ENCODE results near the gene PDCD1LG2. TPM values are rescaled to one million over a fixed set of nuclear protein-coding genes. Genes with fewer than 3 reads are reported as not detected.

Gene PDCD1LG2
- total RNA-seq, 1 donor = 59.6 TPM

DNA sequence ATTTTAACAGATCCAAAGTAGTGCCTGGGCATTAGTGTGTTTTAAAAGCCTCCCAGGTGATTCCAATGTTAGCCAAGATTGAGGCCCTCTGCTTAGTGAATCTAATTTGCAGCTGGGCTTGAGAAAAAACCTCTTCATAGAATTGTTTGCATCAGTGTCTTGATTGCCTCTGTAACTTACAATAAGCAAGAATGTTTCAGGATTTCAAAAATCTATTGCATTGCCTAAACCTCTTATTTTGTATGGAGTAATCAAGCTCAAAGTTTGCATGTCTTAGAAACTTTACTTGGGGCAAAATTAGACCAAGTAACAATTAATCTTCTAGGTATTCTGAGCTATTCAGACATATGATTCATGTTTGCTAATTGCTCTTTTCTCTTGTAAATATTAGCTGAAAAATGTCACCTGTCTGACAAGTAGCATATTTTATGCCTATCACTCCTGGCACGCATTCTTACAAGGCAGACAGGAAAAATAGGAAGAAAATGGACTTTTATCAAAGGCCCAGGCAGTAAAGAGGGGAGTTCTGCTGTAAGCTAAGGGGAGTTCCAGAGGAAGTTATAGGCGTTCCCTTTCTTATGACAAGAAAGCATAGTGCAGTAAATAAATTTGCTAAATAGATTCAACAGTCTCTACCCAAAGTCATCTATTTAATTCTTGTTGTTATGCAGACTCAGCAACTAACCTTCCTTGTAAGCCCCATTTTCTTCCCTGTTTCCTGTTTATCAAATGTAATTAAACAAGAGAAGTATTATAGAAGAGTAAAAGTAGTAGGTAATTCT, 21.0 kb downstream of the PDCD1LG2 start:
- TF ChIP-seq, protein P1, sequence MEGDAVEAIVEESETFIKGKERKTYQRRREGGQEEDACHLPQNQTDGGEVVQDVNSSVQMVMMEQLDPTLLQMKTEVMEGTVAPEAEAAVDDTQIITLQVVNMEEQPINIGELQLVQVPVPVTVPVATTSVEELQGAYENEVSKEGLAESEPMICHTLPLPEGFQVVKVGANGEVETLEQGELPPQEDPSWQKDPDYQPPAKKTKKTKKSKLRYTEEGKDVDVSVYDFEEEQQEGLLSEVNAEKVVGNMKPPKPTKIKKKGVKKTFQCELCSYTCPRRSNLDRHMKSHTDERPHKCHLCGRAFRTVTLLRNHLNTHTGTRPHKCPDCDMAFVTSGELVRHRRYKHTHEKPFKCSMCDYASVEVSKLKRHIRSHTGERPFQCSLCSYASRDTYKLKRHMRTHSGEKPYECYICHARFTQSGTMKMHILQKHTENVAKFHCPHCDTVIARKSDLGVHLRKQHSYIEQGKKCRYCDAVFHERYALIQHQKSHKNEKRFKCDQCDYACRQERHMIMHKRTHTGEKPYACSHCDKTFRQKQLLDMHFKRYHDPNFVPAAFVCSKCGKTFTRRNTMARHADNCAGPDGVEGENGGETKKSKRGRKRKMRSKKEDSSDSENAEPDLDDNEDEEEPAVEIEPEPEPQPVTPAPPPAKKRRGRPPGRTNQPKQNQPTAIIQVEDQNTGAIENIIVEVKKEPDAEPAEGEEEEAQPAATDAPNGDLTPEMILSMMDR (IDR thresholded peaks at IDR 0.05; ENCODE audit: insufficient read depth, low read depth, low read length) = no peak
- DNase-seq (ENCODE audit: low read depth) = no peak
- no peak overlapping the region for H3K4me3 ChIP-seq (ENCODE audit: low read depth, low read length)

DNA sequence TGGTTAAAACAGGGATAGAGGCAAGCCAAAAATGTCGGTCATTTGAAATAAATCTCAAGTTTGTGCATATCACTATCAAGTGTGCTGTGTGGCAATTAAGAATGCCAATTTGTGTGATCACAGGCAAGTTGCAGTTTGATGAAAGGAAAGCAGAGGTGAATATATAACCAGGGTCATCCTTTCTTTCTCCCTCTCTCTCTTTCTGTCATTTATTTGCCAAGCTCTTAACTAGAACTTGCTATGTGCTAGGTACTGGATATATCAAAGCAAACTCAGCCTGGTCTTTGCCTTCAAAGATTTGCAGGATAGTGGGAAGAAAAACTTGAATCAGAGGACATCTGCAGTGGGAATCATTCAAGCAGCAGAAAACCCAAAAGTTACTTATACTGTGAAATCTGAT, 22.0 kb downstream of the PDCD1LG2 start:
- TF ChIP-seq, protein P1 (IDR thresholded peaks at IDR 0.05; ENCODE audit: insufficient read depth, low read depth, low read length) = no peak
- H3K4me3 ChIP-seq (ENCODE audit: low read depth, low read length) = no peak overlapping the region
- no peak for DNase-seq (ENCODE audit: low read depth)

DNA sequence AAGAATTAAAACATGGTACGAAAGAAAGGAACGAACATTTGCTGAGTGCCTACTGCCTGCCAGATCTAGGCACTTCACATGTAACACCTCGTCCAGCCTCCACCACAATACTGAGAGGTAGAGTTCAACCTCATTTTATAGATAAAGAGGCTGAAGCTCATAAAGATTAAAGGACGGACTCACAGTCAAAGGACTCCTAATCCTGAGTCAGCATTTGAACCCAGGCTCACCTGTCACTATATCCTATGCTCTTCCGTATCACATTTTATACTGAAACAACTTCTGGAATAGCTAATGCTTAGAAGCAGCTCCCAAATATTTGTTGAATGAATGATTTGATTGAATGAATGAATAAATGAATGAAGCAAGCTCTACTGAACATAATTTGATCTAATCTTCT, 22.5 kb downstream of the PDCD1LG2 start:
- TF ChIP-seq, protein P1 (IDR thresholded peaks at IDR 0.05; ENCODE audit: insufficient read depth, low read depth, low read length) = no peak
- DNase-seq (ENCODE audit: low read depth) = no peak
- H3K4me3 ChIP-seq (ENCODE audit: low read depth, low read length) = no peak overlapping the region

DNA sequence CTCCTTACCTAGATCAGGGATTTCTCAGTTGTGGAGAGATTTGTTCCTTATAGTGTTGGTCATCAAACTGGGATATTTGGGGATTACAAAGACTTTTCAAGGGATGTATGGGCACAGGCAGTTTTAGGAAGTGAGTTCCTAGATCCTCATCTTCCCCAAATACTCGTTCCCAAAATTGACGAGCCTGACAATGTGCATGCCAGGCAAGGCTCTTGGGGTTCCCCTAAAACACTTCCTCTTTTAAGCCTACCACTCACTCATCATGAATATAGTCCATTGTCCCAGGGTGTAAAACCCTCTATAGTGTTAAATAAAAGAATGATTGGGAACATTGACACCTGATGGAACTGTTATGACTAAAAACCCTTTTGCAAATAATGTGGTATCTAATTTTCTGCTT, 26.4 kb downstream of the PDCD1LG2 start:
- DNase-seq (ENCODE audit: low read depth) = no peak
- no peak overlapping the region for H3K4me3 ChIP-seq (ENCODE audit: low read depth, low read length)
- TF ChIP-seq, protein P1 (IDR thresholded peaks at IDR 0.05; ENCODE audit: insufficient read depth, low read depth, low read length) = no peak

DNA sequence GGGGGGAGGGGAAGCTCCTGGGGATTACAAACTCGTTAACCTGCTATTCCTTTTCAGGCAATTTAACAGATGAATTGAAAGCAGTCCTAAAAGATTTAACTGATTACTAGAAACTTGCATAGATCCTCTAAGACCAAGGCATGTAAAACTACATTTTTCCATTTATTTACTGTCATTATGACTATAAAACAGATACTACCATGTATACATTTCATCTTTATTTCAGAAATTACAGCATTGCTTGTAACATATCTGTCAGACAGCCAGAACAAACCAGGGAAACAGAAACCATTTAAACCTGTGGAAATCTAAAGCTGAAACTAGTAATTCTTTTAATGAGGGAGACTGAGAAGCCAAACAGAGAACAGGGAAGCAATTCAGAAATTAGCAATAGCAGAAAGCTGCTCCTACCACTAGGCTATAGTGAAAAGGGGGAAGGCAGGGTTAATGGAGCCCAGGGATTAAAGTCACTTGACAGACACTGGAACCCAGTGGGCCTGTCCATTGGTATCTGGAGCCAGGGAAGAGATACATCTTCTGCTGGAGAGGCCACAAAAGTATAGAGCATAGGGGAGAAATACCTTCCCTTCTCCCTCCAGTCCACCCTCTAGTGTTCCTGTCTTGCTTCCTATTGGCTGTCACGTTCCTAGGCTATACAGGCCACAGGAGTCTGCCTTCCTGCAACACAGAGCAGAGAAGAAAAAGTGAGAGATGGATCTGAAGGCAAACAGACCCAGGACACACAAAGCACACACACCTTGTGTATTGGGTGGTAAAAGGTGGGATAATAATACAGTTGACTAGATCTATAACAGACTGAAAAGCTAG, 33.8 kb downstream of the PDCD1LG2 start:
- DNase-seq (ENCODE audit: low read depth) = peak; percentile 21
- no peak overlapping the region for H3K4me3 ChIP-seq (ENCODE audit: low read depth, low read length)
- TF ChIP-seq, protein P1 (IDR thresholded peaks at IDR 0.05; ENCODE audit: insufficient read depth, low read depth, low read length) = no peak

DNA sequence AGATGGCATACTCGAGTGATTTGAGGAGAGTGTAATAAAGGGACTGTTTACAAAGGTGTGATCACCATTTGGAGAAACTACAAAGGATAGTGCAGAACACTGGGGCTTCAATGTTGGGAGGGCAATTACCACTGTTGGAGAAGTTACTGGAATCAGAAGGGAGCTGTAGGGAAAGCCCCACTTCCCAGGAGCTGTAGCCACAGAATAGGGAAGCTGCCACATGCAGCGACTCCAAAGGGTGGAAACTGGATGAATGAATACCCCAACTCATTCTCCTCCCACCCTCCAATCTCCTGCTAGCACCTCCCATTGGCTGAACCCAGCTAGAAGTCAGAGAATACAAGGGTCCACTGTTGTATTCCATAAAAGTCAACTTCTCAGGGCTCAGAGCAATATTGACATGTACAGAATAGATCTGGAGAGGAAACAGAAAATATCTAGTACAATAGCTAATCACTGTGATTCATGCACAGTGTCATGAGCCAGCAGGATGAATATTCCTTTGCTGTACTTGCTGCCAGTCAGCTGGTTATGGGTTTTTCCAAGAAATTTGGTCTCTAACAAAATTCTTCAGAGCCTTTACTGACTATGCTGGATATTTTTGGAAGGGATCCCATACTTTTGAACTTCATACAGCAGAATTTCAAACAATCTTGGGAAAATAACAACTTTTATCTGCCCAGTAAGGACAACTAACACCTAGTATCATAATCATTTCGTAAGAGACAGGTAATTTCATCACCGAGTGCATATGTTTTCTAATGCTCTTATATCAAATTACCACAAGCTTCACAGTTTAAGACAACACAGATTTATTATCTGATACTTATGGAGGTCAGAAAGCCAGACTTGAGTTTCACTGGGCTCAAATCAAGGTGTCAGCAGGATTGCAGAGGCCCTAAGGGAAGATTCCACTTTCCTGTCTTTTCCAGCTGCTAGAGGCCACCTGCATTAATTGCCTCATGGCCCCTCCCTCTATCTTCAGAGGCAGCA, 39.6 kb downstream of the PDCD1LG2 start:
- DNase-seq (ENCODE audit: low read depth) = no peak
- H3K4me3 ChIP-seq (ENCODE audit: low read depth, low read length) = no peak overlapping the region
- TF ChIP-seq, protein P1 (IDR thresholded peaks at IDR 0.05; ENCODE audit: insufficient read depth, low read depth, low read length) = no peak
